ENCODE results near the gene UPK3A. TPM values are rescaled to one million over a fixed set of nuclear protein-coding genes. Genes with fewer than 3 reads are reported as not detected.

Gene UPK3A
- total and polyA plus RNA-seq, 2 of the 13 experiments (the other 11 are each of a cell fraction or from before 2014, with no cell fraction given): 10.5 to 13.8 TPM

DNA sequence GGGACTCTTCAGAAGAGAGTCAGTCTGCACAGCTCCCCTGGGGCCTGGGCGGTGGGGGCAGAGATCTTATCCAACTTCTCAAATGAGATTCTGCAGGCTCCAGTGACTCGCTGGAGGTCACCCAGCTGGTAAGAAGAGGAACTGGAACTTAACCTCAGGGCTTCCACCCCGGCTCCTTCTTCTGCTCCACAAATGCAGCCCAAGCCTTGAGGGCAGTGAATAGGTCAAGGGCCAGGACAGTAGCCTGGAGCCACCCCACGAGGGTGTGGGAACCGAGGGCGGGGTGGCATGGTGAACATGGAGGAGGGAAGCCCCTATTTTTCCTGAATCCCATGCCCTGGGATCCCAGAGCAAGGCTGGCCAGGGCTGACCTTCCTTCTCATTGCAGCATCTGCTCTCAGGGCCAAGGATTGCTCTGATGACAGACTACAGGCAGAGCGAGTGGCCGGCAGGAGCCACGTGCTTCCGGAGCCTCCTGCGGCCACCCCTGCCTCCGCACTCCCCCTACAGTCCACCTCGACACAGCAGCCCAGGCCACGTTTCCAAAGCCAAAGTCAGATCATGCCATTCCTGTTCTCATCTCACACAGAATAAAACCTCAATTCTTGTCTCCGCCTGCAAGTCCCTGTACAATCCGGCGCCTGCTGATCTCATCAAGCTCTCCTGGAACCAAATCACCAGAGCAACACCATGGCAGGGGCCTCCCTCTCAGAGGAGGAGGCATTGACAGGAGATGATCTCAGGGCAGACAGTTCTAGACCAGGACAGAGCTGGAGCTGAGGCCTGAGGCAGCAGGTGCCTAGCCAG, 21.1 kb upstream of the UPK3A start (continued):
- TF ChIP-seq, protein P1, sequence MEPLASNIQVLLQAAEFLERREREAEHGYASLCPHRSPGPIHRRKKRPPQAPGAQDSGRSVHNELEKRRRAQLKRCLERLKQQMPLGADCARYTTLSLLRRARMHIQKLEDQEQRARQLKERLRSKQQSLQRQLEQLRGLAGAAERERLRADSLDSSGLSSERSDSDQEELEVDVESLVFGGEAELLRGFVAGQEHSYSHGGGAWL (CRISPR knock-in tag; IDR thresholded peaks at IDR 0.05): peak; percentile 93; the same call in 1 of the 2 replicates
- peak; percentile 73; the same call in 1 of the 2 replicates for TF ChIP-seq HDAC2 (CRISPR knock-in tag; IDR thresholded peaks at IDR 0.05)
- peak; percentile 29 for TF ChIP-seq ZNF407 (CRISPR knock-in tag; IDR thresholded peaks at IDR 0.05; ENCODE audit: not compliant biosample characterization)
- peak; percentile 26; the same call in 1 of the 2 replicates for TF ChIP-seq RAD51 (IDR thresholded peaks at IDR 0.05; ENCODE audit: borderline replicate concordance)
- TF ChIP-seq UBTF (CRISPR knock-in tag; IDR thresholded peaks at IDR 0.05): peak; percentile 54
- peak; percentile 99 for TF ChIP-seq MXD4 (CRISPR knock-in tag; IDR thresholded peaks at IDR 0.05)
